HepG2 (cell line): ENCODE results near the gene ANGPTL5. TPM values are rescaled to one million over a fixed set of nuclear protein-coding genes. Genes with fewer than 3 reads are reported as not detected.

Experiments used
- AFF4 ChIP-seq: sonication (generic); formaldehyde crosslinking; IDR thresholded peaks from 2 replicates; pipeline ENCODE4 v1.4.0; 2020; ENCODE audit warnings: missing genetic modification reagents
- ATF1 ChIP-seq: IDR thresholded peaks from 2 replicates; pipeline ENCODE4 v1.6.1; 2016; ENCODE audit warnings: mild to moderate bottlenecking, control low read depth
- ELF3 ChIP-seq: IDR thresholded peaks from 2 replicates; pipeline ENCODE4 v1.6.1; 2016; ENCODE audit warnings: missing genetic modification reagents, missing compliant biosample characterization
- EP300 ChIP-seq, 3 experiments: sonication (generic) in 1 of 3; formaldehyde crosslinking in 1 of 3; IDR thresholded peaks; 2 replicates each; pipeline versions ENCODE4 v1.5.1 to v1.6.1; 2011 to 2020; ENCODE audit warnings: low read depth in 2 of 3, low read length in 2 of 3, borderline replicate concordance in 1 of 3, improper control_type of control experiment in 1 of 3, mild to moderate bottlenecking in 1 of 3, missing genetic modification reagents in 1 of 3, moderate library complexity in 1 of 3
- FOSL2 ChIP-seq: sonication (generic); formaldehyde crosslinking; IDR thresholded peaks from 2 replicates; pipeline ENCODE4 v1.4.0; 2020; ENCODE audit warnings: missing genetic modification reagents
- GTF3A ChIP-seq: sonication (generic); formaldehyde crosslinking; conservative IDR thresholded peaks from 2 replicates; pipeline ENCODE4 v1.4.0; 2020; ENCODE audit warnings: mild to moderate bottlenecking, missing genetic modification reagents
- ISL2 ChIP-seq: sonication (generic); formaldehyde crosslinking; IDR thresholded peaks from 2 replicates; pipeline ENCODE4 v1.5.0; 2020; ENCODE audit warnings: missing genetic modification reagents
- KAT8 ChIP-seq: IDR thresholded peaks from 2 replicates; pipeline ENCODE4 v1.6.1; 2016; ENCODE audit warnings: missing genetic modification reagents, missing compliant biosample characterization
- MIER3 ChIP-seq: IDR thresholded peaks from 2 replicates; pipeline ENCODE4 v1.6.1; 2016; ENCODE audit warnings: missing compliant biosample characterization, borderline replicate concordance
- NR2F2 ChIP-seq: IDR thresholded peaks from 2 replicates; pipeline ENCODE4 v1.6.1; 2012; ENCODE audit warnings: low read depth, inconsistent platforms, borderline replicate concordance
- ZBTB7A ChIP-seq: sonication (generic); formaldehyde crosslinking; IDR thresholded peaks from 2 replicates; pipeline ENCODE4 v1.8.0; 2022; ENCODE audit warnings: mild to moderate bottlenecking, missing genetic modification reagents
- ZNF143 ChIP-seq: sonication (generic); formaldehyde crosslinking; IDR thresholded peaks from 2 replicates; pipeline ENCODE4 v1.4.0; 2020; ENCODE audit warnings: missing genetic modification reagents
- ZNF263 ChIP-seq: sonication (generic); formaldehyde crosslinking; IDR thresholded peaks from 2 replicates; pipeline ENCODE4 v1.4.0; 2020; ENCODE audit warnings: missing genetic modification reagents
- ZNF512B ChIP-seq: sonication (generic); formaldehyde crosslinking; IDR thresholded peaks from 2 replicates; pipeline ENCODE4 v1.5.1; 2020; ENCODE audit warnings: missing genetic modification reagents, mild to moderate bottlenecking, borderline replicate concordance
- ZNF703 ChIP-seq: sonication (generic); formaldehyde crosslinking; IDR thresholded peaks from 2 replicates; pipeline ENCODE4 v1.5.1; 2020; ENCODE audit warnings: missing genetic modification reagents, mild to moderate bottlenecking, moderate library complexity, borderline replicate concordance
- ZNF792 ChIP-seq: IDR thresholded peaks from 2 replicates; pipeline ENCODE4 v1.6.1; 2016
- polyA plus RNA-seq, 8 experiments: library from polyadenylated mRNA; depleted of rRNA in 3 of 8; stranded (reverse) in 7 of 8; unstranded in 1 of 8; fragments of >200 nt; fragmentation: Illumina TruSeq in 4 of 8; extraction: Trizol in 4 of 8; gene quantifications; 2 replicates each; pipeline versions ENCODE4 v1.2.1 to v1.2.3, GENCODE V29; 2011 to 2016; ENCODE audit warnings: low read depth in 4 of 8, missing spikeins in 1 of 8, mixed read lengths in 1 of 8; ENCODE audit not compliant: insufficient read depth in 1 of 8
- total RNA-seq, 5 experiments: library from RNA; depleted of rRNA; stranded (reverse); fragments of >200 nt; fragmentation: Illumina TruSeq; extraction: Trizol; gene quantifications; 2 replicates each; pipeline ENCODE4 v1.2.3, GENCODE V29; 2016; ENCODE audit warnings: low read depth in 1 of 5
- TF ChIP-seq, protein P1 (sequence below): sonication (generic); formaldehyde crosslinking; IDR thresholded peaks from 2 replicates; pipeline ENCODE4 v1.4.0; 2020; ENCODE audit warnings: missing genetic modification reagents
- TF ChIP-seq, protein P2 (sequence below): sonication (generic); formaldehyde crosslinking; IDR thresholded peaks from 2 replicates; pipeline ENCODE4 v1.4.0; 2020; ENCODE audit warnings: missing genetic modification reagents; ENCODE audit errors: not compliant biosample characterization

Gene ANGPTL5
- total and polyA plus RNA-seq, 2 of the 13 experiments (the other 11 are each of a cell fraction or from before 2014, with no cell fraction given) = not detected

- TF ChIP-seq KAT8 = peak; percentile 55; the same call in 1 of the 2 replicates
- TF ChIP-seq ISL2 (CRISPR knock-in tag) = 0 out of 2 replicates have a peak, but pooled peaks have one; percentile 66
- no peak for TF ChIP-seq ZBTB7A (CRISPR knock-in tag)
- peak in 1 of 2 experiments; percentile 91; a peak in 2 of 4 replicates for TF ChIP-seq EP300 (IDR thresholded peaks at IDR 0.05; ENCODE audit: low read depth in 2 of 2, low read length in 2 of 2)
- TF ChIP-seq EP300 (CRISPR knock-in tag; IDR thresholded peaks at IDR 0.05; ENCODE audit: borderline replicate concordance) = peak; percentile 40; the same call in 1 of the 2 replicates
- TF ChIP-seq ZNF143 (CRISPR knock-in tag) = no peak
- peak; percentile 72 for TF ChIP-seq NR2F2
- TF ChIP-seq, protein P1, sequence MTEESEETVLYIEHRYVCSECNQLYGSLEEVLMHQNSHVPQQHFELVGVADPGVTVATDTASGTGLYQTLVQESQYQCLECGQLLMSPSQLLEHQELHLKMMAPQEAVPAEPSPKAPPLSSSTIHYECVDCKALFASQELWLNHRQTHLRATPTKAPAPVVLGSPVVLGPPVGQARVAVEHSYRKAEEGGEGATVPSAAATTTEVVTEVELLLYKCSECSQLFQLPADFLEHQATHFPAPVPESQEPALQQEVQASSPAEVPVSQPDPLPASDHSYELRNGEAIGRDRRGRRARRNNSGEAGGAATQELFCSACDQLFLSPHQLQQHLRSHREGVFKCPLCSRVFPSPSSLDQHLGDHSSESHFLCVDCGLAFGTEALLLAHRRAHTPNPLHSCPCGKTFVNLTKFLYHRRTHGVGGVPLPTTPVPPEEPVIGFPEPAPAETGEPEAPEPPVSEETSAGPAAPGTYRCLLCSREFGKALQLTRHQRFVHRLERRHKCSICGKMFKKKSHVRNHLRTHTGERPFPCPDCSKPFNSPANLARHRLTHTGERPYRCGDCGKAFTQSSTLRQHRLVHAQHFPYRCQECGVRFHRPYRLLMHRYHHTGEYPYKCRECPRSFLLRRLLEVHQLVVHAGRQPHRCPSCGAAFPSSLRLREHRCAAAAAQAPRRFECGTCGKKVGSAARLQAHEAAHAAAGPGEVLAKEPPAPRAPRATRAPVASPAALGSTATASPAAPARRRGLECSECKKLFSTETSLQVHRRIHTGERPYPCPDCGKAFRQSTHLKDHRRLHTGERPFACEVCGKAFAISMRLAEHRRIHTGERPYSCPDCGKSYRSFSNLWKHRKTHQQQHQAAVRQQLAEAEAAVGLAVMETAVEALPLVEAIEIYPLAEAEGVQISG (CRISPR knock-in tag) = no peak
- no peak for TF ChIP-seq GTF3A (CRISPR knock-in tag)
- peak; percentile 89 for TF ChIP-seq FOSL2
- TF ChIP-seq, protein P2, sequence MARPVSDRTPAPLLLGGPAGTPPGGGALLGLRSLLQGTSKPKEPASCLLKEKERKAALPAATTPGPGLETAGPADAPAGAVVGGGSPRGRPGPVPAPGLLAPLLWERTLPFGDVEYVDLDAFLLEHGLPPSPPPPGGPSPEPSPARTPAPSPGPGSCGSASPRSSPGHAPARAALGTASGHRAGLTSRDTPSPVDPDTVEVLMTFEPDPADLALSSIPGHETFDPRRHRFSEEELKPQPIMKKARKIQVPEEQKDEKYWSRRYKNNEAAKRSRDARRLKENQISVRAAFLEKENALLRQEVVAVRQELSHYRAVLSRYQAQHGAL = no peak
- peak; percentile 77 for TF ChIP-seq ELF3 (CRISPR knock-in tag)
- TF ChIP-seq AFF4 = no peak
- TF ChIP-seq ATF1 (CRISPR knock-in tag) = peak; percentile 28; the same call in 1 of the 2 replicates
- TF ChIP-seq ZNF512B (CRISPR knock-in tag) = no peak
- no peak for TF ChIP-seq ZNF263 (CRISPR knock-in tag)
- peak; percentile 43; the same call in 1 of the 2 replicates for TF ChIP-seq ZNF792 (CRISPR knock-in tag)
- peak; percentile 43; the same call in 1 of the 2 replicates for TF ChIP-seq MIER3 (CRISPR knock-in tag)
- TF ChIP-seq ZNF703 (CRISPR knock-in tag) = no peak
Measured at GRCh38 chr11:101866619-101867491, 49.5 kb downstream of the ANGPTL5 start (continued).
